Activated B cell treated with CpG ODN at 0.5 μM for 24 hours (primary cell): ENCODE data around the gene INPP4B. TPM values are rescaled to one million over a fixed set of nuclear protein-coding genes. Genes with fewer than 3 reads are reported as not detected.

Source experiments
- ATAC-seq: fragments of 200-7000 bp; cut with Tn5 transposase; one replicate; pipeline ENCODE4 v1.10.0; 2021; ENCODE audit warnings: low read depth, mild to moderate bottlenecking, moderate library complexity
- CTCF ChIA-PET: fragments of 350-600 bp; sonication (Branson Sonifier 250); formaldehyde crosslinking; loops from one replicate; lab custom pipeline; 2021; ENCODE audit warnings: antibody characterized with exemption; lab: Charles Lee
- POLR2A ChIA-PET: fragments of 350-600 bp; sonication (Branson Sonifier 250); formaldehyde crosslinking; loops from one replicate; lab custom pipeline; 2021; ENCODE audit warnings: antibody characterized with exemption; lab: Charles Lee
- DNase-seq: peaks from one replicate; pipeline ENCODE4 v3.0.0; 2022
- H3K27ac Mint-ChIP-seq: one replicate; pipeline ENCODE4 v1.8.0; 2020; ENCODE audit warnings: mixed read lengths
- H3K27me3 Mint-ChIP-seq: one replicate; pipeline ENCODE4 v1.8.0; 2021; ENCODE audit warnings: mixed read lengths
- H3K36me3 Mint-ChIP-seq: one replicate; pipeline ENCODE4 v1.8.0; 2021; ENCODE audit warnings: low read depth, mixed read lengths
- H3K4me1 Mint-ChIP-seq: one replicate; pipeline ENCODE4 v1.8.0; 2021; ENCODE audit warnings: mixed read lengths
- H3K4me3 Mint-ChIP-seq: one replicate; pipeline ENCODE4 v1.8.0; 2020; ENCODE audit warnings: mild to moderate bottlenecking, mixed read lengths
- H3K9me3 Mint-ChIP-seq: one replicate; pipeline ENCODE4 v1.8.0; 2020; ENCODE audit warnings: mixed read lengths
- CTCF ChIP-seq: fragments of 200-600 bp; IDR thresholded peaks from one replicate; pipeline ENCODE4 v1.8.0; 2022; ENCODE audit warnings: antibody characterized with exemption, mild to moderate bottlenecking
- intact Hi-C: fragments of 100-400 bp; cut with micrococcal nuclease; formaldehyde crosslinking; loops from one replicate; pipeline ENCODE4 v1.15.1; 2024
- total RNA-seq: library from RNA; stranded (reverse); gene quantifications from 2 replicates; pipeline ENCODE4 v1.2.3, GENCODE V29; 2022

Gene INPP4B
- total RNA-seq, 1 donor from 2014 or later, result 0.11 TPM

- ChIA-PET CTCF (no interaction called here), POLR2A (no interaction called here)
- no peak overlapping the region for H3K4me3 Mint-ChIP-seq
- no peaks in the 10 kb centered on the region for H3K4me1 Mint-ChIP-seq
- no peaks in the 10 kb centered on the region for H3K27me3 Mint-ChIP-seq
- no peak overlapping the region for H3K27ac Mint-ChIP-seq
- TF ChIP-seq CTCF, result no peak
- no peaks in the 10 kb centered on the region for H3K36me3 Mint-ChIP-seq
- ATAC-seq (no peak), DNase-seq (no peak)
- no peaks in the 10 kb centered on the region for H3K9me3 Mint-ChIP-seq
- intact Hi-C loops, result no loop called here
Measured at GRCh38 chr4:142142366-142143054, 703.6 kb downstream of the INPP4B start.

- H3K27me3 Mint-ChIP-seq, result no peaks in the 10 kb centered on the region
- ChIA-PET CTCF (no interaction called here), POLR2A (no interaction called here)
- no peak for ATAC-seq
- no peaks in the 10 kb centered on the region for H3K9me3 Mint-ChIP-seq
- H3K36me3 Mint-ChIP-seq, result no peaks in the 10 kb centered on the region
- TF ChIP-seq CTCF, result no peak
- H3K4me1 Mint-ChIP-seq, result no peaks in the 10 kb centered on the region
- H3K27ac Mint-ChIP-seq, result no peak overlapping the region
- intact Hi-C loops, result no loop called here
- DNase-seq, result no peak
- no peak overlapping the region for H3K4me3 Mint-ChIP-seq
Measured at GRCh38 chr4:142141224-142141623, 704.9 kb downstream of the INPP4B start.

- CTCF ChIA-PET, result no interaction called here
- Mint-ChIP-seq H3K9me3 (no peaks in the 10 kb centered on the region), H3K27me3 (no peaks in the 10 kb centered on the region), H3K36me3 (no peaks in the 10 kb centered on the region), H3K4me3 (no peak overlapping the region), H3K4me1 (no peaks in the 10 kb centered on the region), H3K27ac (no peak overlapping the region)
- POLR2A ChIA-PET, result no interaction called here
- intact Hi-C loops, result no loop called here
- no peak for ATAC-seq
- no peak for TF ChIP-seq CTCF
- no peak for DNase-seq
Measured at GRCh38 chr4:142130666-142131065, 715.4 kb downstream of the INPP4B start.

- H3K9me3 Mint-ChIP-seq, result no peaks in the 10 kb centered on the region
- no peak for TF ChIP-seq CTCF
- no peaks in the 10 kb centered on the region for H3K4me1 Mint-ChIP-seq
- intact Hi-C loops, result no loop called here
- no peaks in the 10 kb centered on the region for H3K27me3 Mint-ChIP-seq
- DNase-seq (no peak), ATAC-seq (no peak)
- no peaks in the 10 kb centered on the region for H3K36me3 Mint-ChIP-seq
- POLR2A ChIA-PET, result no interaction called here
- no peak overlapping the region for H3K4me3 Mint-ChIP-seq
- no peak overlapping the region for H3K27ac Mint-ChIP-seq
- CTCF ChIA-PET, result no interaction called here
Measured at GRCh38 chr4:142129931-142130330, 716.2 kb downstream of the INPP4B start.

- no peak overlapping the region for H3K27ac Mint-ChIP-seq
Measured at GRCh38 chr4:142129473-142129872, 716.6 kb downstream of the INPP4B start.

More at GRCh38 chr4:142129473-142129872, 716.6 kb downstream of the INPP4B start:
- ChIA-PET POLR2A (no interaction called here), CTCF (no interaction called here)
- ATAC-seq, result no peak
- Mint-ChIP-seq H3K4me1 (no peaks in the 10 kb centered on the region), H3K9me3 (no peaks in the 10 kb centered on the region), H3K36me3 (no peaks in the 10 kb centered on the region), H3K27me3 (no peaks in the 10 kb centered on the region), H3K4me3 (no peak overlapping the region)
- intact Hi-C loops, result no loop called here
- DNase-seq, result no peak
- TF ChIP-seq CTCF, result no peak
